H54 (cell line): ENCODE results near the gene AQP6.
A peak's percentile ranks its signal among the peaks of the same experiment; 100 is the strongest.
"Not testable (repeated sequence)": the region's sequence is repeated elsewhere in the genome, so short reads cannot be mapped to it uniquely, and the experiment has no call there.

ENCODE experiments used
- DNase-seq: peaks from one replicate; pipeline ENCODE4 v3.0.0; 2011; ENCODE audit warnings: low spot score, mixed read lengths; ENCODE audit not compliant: insufficient read length
- FAIRE-seq: peaks from 3 replicates; lab custom pipeline; 2011; peaks lifted over from hg19 to GRCh38; lab: Jason Lieb, UNC
- POLR2A ChIP-seq: IDR thresholded peaks from 2 replicates; pipeline ENCODE4 v1.6.1; 2011; ENCODE audit warnings: low read depth, mild to moderate bottlenecking, low read length

Gene AQP6

GRCh38 chr12:49987625-49988303 lies 15.0 kb downstream of the AQP6 start:
- DNase-seq: no peak
- TF ChIP-seq POLR2A: no peak
- FAIRE-seq: no peak

GRCh38 chr12:49989400-49989799 lies 16.7 kb downstream of the AQP6 start:
- not testable (repeated sequence) for DNase-seq, FAIRE-seq

- DNase-seq (no peak), FAIRE-seq (no peak)
Measured at GRCh38 chr12:49990273-49990672, 17.5 kb downstream of the AQP6 start.

GRCh38 chr12:49998453-49998852 lies 25.7 kb downstream of the AQP6 start:
- no peak for FAIRE-seq
- TF ChIP-seq POLR2A: no peak
- DNase-seq: no peak

More at GRCh38 chr12:49990273-49990672, 17.5 kb downstream of the AQP6 start:
- TF ChIP-seq POLR2A: no peak

GRCh38 chr12:50003595-50003994 lies 30.8 kb downstream of the AQP6 start:
- FAIRE-seq: no peak

GRCh38 chr12:50004696-50005095 lies 31.9 kb downstream of the AQP6 start:
- FAIRE-seq (no peak), DNase-seq (no peak)
- no peak for TF ChIP-seq POLR2A

More at GRCh38 chr12:50003595-50003994, 30.8 kb downstream of the AQP6 start:
- no peak for TF ChIP-seq POLR2A
- DNase-seq: no peak

GRCh38 chr12:50005175-50005574 lies 32.4 kb downstream of the AQP6 start:
- no peak for FAIRE-seq
- no peak for DNase-seq
- TF ChIP-seq POLR2A: no peak

- TF ChIP-seq POLR2A: no peak
- FAIRE-seq (no peak), DNase-seq (no peak)
Measured at GRCh38 chr12:50006280-50006679, 33.5 kb downstream of the AQP6 start.

GRCh38 chr12:50006754-50007442 lies 34.2 kb downstream of the AQP6 start:
- FAIRE-seq (peak; percentile 66), DNase-seq (no peak)
- no peak for TF ChIP-seq POLR2A

- DNase-seq (no peak), FAIRE-seq (no peak)
- no peak for TF ChIP-seq POLR2A
Measured at GRCh38 chr12:50013361-50014147, 40.8 kb downstream of the AQP6 start.

GRCh38 chr12:50014342-50014741 lies 41.6 kb downstream of the AQP6 start:
- FAIRE-seq (no peak), DNase-seq (no peak)
- no peak for TF ChIP-seq POLR2A

GRCh38 chr12:50016501-50017475 lies 44.0 kb downstream of the AQP6 start:
- TF ChIP-seq POLR2A: no peak
- FAIRE-seq (no peak), DNase-seq (no peak)

GRCh38 chr12:50017641-50018040 lies 44.9 kb downstream of the AQP6 start:
- no peak for DNase-seq
- no peak for FAIRE-seq
- TF ChIP-seq POLR2A: no peak
